ENCODE results near the gene ESPN.

Gene ESPN

GRCh38 chr1:6424000-6424565 lies 493 bp upstream of the ESPN start:
- TF ChIP-seq RARB (CRISPR knock-in tag; IDR thresholded peaks at IDR 0.05) = no peak
- no peak for TF ChIP-seq BACH2 (CRISPR knock-in tag; IDR thresholded peaks at IDR 0.05; ENCODE audit: borderline replicate concordance)
- no peak for TF ChIP-seq ISL1 (CRISPR knock-in tag; IDR thresholded peaks at IDR 0.05)
- no peak for TF ChIP-seq ARNTL (CRISPR knock-in tag; IDR thresholded peaks at IDR 0.05; ENCODE audit: borderline replicate concordance, low read depth)
- no peak for TF ChIP-seq POU6F1 (CRISPR knock-in tag; IDR thresholded peaks at IDR 0.05; ENCODE audit: borderline replicate concordance, low read depth)
- TF ChIP-seq TCF4 (CRISPR knock-in tag; IDR thresholded peaks at IDR 0.05; ENCODE audit: borderline replicate concordance) = no peak
- TF ChIP-seq ZFP3 (CRISPR knock-in tag; IDR thresholded peaks at IDR 0.05) = no peak
- TF ChIP-seq OSR1 (CRISPR knock-in tag; IDR thresholded peaks at IDR 0.05) = no peak
- no peak for TF ChIP-seq ZC3H10 (CRISPR knock-in tag; IDR thresholded peaks at IDR 0.05)
- TF ChIP-seq TOX (CRISPR knock-in tag; IDR thresholded peaks at IDR 0.05; ENCODE audit: borderline replicate concordance) = no peak
- no peak for TF ChIP-seq SNAI2 (CRISPR knock-in tag; IDR thresholded peaks at IDR 0.05)
- TF ChIP-seq ZNF70 (CRISPR knock-in tag; IDR thresholded peaks at IDR 0.05) = no peak
- no peak for TF ChIP-seq CREB5 (CRISPR knock-in tag; IDR thresholded peaks at IDR 0.05; ENCODE audit: low read depth)
- peak; percentile 25; the same call in 2 of the 3 replicates for ATAC-seq

- no peak for TF ChIP-seq RARB (CRISPR knock-in tag; IDR thresholded peaks at IDR 0.05)
- TF ChIP-seq ARNTL (CRISPR knock-in tag; IDR thresholded peaks at IDR 0.05; ENCODE audit: borderline replicate concordance, low read depth) = no peak
- no peak for TF ChIP-seq OSR1 (CRISPR knock-in tag; IDR thresholded peaks at IDR 0.05)
- TF ChIP-seq ZNF70 (CRISPR knock-in tag; IDR thresholded peaks at IDR 0.05) = no peak
- TF ChIP-seq TSHZ2 (CRISPR knock-in tag; IDR thresholded peaks at IDR 0.05) = no peak
- TF ChIP-seq ZNF565 (CRISPR knock-in tag; conservative IDR thresholded peaks at IDR 0.05; ENCODE audit: low read depth) = no peak
- TF ChIP-seq ZC3H10 (CRISPR knock-in tag; IDR thresholded peaks at IDR 0.05) = no peak
- TF ChIP-seq ZFP3 (CRISPR knock-in tag; IDR thresholded peaks at IDR 0.05) = no peak
- TF ChIP-seq ESRRG (CRISPR knock-in tag; IDR thresholded peaks at IDR 0.05) = no peak
- no peak for TF ChIP-seq GLIS3 (CRISPR knock-in tag; IDR thresholded peaks at IDR 0.05)
These were observed 1.1 kb downstream of the ESPN start for GRCh38 chr1:6425658-6426057.

GRCh38 chr1:6426277-6426971 lies 1.8 kb downstream of the ESPN start:
- no peak for TF ChIP-seq ESRRG (CRISPR knock-in tag; IDR thresholded peaks at IDR 0.05)
- TF ChIP-seq ARNTL (CRISPR knock-in tag; IDR thresholded peaks at IDR 0.05; ENCODE audit: borderline replicate concordance, low read depth) = no peak
- TF ChIP-seq PPARA (CRISPR knock-in tag; IDR thresholded peaks at IDR 0.05; ENCODE audit: borderline replicate concordance) = no peak
- TF ChIP-seq CSDC2 (CRISPR knock-in tag; IDR thresholded peaks at IDR 0.05) = no peak
- TF ChIP-seq ZC3H10 (CRISPR knock-in tag; IDR thresholded peaks at IDR 0.05) = no peak
- TF ChIP-seq GLIS3 (CRISPR knock-in tag; IDR thresholded peaks at IDR 0.05) = no peak
- TF ChIP-seq SNAI2 (CRISPR knock-in tag; IDR thresholded peaks at IDR 0.05) = no peak
- TF ChIP-seq RARB (CRISPR knock-in tag; IDR thresholded peaks at IDR 0.05) = no peak
- TF ChIP-seq OSR1 (CRISPR knock-in tag; IDR thresholded peaks at IDR 0.05) = no peak
- no peak for ATAC-seq

More at GRCh38 chr1:6425658-6426057, 1.1 kb downstream of the ESPN start:
- no peak for ATAC-seq

GRCh38 chr1:6426972-6427350 lies 2.4 kb downstream of the ESPN start:
- ATAC-seq = no peak
- TF ChIP-seq RARB (CRISPR knock-in tag; IDR thresholded peaks at IDR 0.05) (no peak), ZFP3 (CRISPR knock-in tag; IDR thresholded peaks at IDR 0.05) (no peak), CREB5 (CRISPR knock-in tag; IDR thresholded peaks at IDR 0.05; ENCODE audit: low read depth) (no peak), ESRRG (CRISPR knock-in tag; IDR thresholded peaks at IDR 0.05) (no peak), ZNF70 (CRISPR knock-in tag; IDR thresholded peaks at IDR 0.05) (no peak), POU6F1 (CRISPR knock-in tag; IDR thresholded peaks at IDR 0.05; ENCODE audit: borderline replicate concordance, low read depth) (no peak), CSDC2 (CRISPR knock-in tag; IDR thresholded peaks at IDR 0.05) (no peak), PPARA (CRISPR knock-in tag; IDR thresholded peaks at IDR 0.05; ENCODE audit: borderline replicate concordance) (no peak), OSR1 (CRISPR knock-in tag; IDR thresholded peaks at IDR 0.05) (no peak), BACH2 (CRISPR knock-in tag; IDR thresholded peaks at IDR 0.05; ENCODE audit: borderline replicate concordance) (no peak), PATZ1 (CRISPR knock-in tag; IDR thresholded peaks at IDR 0.05; ENCODE audit: borderline replicate concordance) (no peak), TCF4 (CRISPR knock-in tag; IDR thresholded peaks at IDR 0.05; ENCODE audit: borderline replicate concordance) (no peak), ZNF565 (CRISPR knock-in tag; conservative IDR thresholded peaks at IDR 0.05; ENCODE audit: low read depth) (no peak)
